ENCODE measurements around the gene TSC1.

DNA sequence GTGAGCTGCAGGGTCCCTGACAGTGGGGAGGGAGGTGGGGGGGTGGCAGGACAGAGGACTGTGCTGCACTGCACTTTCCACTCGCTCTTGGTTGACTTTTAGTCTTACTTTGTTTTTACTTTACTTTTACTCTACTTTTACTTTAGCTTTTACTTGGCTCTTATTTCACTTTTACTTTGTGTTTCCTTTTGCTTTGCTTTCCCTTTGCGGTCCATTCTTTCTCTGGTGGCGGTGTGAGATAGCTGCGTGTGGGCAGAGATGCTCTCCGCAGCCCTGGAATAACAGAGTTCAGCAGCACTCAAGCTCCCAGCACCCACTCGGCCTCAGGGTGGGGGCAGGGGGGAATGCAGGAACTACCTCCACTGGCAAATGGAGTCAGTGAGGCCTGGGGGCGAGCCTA is 71.0 kb downstream of the TSC1 start:
- no peak for TF ChIP-seq POLR2AphosphoS5 (IDR thresholded peaks at IDR 0.05)
- TF ChIP-seq, protein P1, sequence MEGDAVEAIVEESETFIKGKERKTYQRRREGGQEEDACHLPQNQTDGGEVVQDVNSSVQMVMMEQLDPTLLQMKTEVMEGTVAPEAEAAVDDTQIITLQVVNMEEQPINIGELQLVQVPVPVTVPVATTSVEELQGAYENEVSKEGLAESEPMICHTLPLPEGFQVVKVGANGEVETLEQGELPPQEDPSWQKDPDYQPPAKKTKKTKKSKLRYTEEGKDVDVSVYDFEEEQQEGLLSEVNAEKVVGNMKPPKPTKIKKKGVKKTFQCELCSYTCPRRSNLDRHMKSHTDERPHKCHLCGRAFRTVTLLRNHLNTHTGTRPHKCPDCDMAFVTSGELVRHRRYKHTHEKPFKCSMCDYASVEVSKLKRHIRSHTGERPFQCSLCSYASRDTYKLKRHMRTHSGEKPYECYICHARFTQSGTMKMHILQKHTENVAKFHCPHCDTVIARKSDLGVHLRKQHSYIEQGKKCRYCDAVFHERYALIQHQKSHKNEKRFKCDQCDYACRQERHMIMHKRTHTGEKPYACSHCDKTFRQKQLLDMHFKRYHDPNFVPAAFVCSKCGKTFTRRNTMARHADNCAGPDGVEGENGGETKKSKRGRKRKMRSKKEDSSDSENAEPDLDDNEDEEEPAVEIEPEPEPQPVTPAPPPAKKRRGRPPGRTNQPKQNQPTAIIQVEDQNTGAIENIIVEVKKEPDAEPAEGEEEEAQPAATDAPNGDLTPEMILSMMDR (IDR thresholded peaks at IDR 0.05), result no peak
- no peak for TF ChIP-seq POLR2A (IDR thresholded peaks at IDR 0.05)

Measured in prostate gland (tissue), 2 donors.